NCI-H128 (cell line): ENCODE results near the gene MEIS2.

Experiments
- DNase-seq: peaks from one replicate; lab custom pipeline; 2025; ENCODE audit not compliant: unreplicated experiment; lab: John Stamatoyannopoulos, UW

Gene MEIS2

DNA sequence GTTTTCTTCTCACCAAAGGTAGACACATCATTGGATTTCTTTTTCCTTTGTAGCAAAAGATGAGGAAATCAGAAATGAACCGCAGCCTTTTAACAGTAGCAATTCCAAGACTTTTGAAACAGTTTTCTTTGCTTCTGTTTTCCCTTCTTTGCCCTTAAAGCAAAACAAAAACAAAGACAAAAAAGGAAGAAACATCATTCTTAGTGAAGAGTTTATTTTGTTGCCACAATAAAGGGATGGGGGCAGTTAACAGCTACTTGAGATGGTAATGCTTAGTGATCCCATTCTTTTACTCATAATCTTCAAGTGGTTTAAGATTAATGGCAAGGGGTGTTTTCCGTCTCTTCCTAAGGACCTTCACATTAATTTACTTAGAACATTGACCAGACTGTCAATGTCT, 218.8 kb downstream of the MEIS2 start:
- no peak for DNase-seq

DNA sequence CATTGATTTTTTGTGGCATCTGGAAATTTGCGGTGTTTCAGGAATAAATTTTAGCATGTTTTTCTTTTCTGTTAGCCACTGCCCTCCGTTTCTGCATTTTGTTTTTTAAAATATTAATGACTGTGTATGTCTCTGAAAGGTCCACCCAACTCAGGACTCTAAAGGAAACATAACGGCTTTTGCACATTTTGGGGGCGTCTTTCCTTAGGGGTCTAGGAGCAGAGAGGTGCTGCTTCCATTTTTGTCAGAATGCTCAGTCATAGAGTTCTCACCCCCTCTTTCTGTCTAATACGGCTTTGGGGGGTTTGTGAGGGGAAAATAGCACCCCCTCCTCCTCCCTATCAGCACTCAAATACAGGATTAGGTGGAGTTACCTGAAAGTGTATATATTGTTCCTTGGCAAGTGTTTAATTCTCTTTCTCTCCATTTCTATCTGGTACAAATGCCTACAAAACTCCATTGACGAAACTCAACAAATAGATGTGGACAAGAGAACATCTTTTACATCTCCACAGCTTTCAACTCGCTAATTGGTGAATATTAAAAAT, 219.4 kb downstream of the MEIS2 start:
- DNase-seq, result no peak

DNA sequence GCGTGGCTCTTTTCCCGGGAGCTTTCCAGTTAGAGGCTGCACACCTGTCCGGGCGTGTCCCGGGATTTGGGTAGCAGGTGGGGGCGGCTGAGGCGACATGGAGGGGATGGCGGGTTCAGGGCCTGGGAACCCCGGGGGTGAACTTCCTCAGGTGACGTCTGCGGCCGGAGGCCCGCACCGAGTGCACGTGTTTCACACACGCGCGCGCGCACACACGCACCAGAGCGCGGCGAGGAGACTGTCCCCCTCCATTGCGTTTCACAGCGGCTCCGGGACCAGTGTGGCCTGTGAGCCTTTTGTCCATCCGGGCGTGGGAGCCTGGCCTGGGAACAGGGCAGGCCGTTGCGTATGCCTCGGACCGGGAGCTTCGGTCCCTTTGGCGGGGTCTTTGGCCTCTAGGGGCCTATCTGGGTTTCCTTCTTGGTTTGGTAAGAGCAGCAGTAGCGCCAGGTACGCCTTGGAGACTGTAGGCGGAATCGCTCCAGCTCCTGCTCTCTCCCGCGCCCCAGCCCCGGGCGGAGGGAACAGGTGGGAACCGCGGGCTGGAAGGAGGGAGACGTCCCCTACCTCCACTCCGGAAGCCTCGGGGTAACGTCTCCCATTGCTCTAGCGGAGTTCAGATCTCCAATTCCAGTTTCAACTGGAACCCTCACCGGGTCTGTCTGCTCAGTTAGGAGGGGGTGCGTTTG, 220.0 kb downstream of the MEIS2 start:
- no peak for DNase-seq

DNA sequence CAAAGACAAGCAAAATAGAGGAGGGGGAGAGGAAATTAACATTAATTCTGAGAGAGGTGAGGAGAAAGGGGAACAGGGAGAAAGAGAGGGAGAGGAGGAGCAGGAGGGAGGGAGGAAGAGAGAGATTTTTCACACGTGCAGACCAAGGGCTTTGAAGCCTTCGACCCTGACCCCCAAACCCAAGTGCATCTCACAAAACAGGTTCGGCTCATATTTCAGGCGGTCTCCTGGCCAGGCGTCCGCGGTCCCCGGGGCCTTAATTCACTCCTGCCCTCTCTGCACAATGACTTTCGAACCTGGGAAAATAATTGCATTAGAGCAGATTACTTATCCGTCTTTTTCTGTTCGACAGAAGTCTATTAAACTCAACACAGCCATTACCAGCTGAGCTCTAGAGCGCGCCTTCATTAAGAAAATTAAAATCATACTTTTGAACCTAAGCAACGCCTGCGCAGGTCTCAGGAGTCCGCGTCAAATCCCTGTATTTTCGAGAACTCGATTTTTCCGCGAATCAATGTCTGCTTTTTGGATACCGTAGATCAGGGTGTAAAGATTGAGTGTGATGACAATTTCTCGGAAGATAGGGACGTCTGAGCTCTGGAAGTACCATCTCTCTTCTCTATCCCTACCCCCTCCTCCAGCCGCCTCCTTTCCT, 220.7 kb downstream of the MEIS2 start:
- no peak for DNase-seq

DNA sequence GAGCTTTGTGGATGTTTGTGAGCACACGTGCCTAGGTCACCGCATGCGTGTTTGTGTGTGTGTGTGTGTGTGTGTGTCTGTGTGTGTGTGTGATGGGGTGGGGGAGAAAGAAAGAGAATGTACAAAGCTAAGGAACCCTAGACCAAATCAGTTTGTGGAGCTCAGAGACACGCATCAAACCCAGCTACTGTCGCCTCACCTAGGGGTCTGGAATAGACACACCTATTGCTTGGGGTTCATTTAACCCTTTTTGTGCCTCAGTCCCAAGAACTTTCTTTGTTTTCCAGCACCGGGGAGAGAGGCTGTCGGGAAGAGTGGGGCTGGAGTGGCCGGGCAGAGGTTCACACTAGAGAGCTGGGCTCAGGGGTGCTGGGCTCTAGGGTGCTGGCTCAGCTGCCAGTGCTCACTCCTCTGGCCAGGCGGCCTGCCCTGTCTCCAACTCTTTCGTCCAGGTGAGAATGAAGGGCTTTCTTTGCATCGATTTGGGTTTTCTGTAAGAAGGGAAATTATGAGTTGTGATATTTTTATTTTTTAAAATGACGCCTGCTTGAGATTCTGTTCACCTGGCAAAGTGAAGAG, 221.6 kb downstream of the MEIS2 start:
- no peak for DNase-seq

DNA sequence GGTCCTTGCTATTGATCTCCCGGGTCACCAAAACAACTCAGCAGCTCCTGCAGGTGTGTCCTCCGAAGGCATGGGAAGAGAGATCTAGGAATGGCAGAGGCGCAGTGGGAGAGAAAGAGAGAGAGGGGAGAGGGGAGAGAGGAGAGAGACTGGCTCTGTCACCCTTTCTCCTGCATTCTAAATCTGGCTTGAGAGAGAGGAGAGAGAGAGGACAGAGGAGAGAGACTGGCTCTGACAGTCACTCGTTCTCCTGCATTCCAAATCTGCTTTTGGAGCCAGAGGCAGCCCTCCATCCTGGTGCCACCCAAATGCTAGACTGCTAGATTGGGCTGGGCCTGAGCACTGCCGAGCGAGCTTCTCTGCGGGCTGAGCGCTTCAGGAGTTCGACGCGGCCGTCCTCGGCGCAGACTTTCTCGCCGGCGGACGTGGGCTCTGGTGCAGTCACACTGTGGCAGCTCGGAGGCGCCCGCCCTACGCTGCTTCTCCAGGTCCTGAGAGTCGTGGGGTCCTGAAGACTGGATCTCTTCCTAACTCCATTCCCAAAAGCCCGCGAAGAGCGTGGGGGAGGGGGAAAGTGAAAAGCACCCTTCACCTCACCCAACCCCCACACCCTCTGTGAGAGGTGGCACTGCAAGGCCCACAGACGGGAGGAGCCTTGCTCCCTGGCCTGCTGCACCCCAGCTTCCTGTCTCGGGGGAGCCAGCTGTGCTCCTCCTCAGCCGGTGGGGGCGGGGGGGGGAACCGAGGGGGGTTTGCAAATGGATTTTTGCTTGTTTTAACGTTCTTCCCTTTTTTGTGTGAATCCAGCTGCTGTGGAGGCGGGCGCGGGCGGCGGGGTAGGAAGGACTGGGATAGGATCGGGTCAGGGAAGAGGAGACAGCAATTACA, 222.3 kb downstream of the MEIS2 start:
- no peak for DNase-seq

DNA sequence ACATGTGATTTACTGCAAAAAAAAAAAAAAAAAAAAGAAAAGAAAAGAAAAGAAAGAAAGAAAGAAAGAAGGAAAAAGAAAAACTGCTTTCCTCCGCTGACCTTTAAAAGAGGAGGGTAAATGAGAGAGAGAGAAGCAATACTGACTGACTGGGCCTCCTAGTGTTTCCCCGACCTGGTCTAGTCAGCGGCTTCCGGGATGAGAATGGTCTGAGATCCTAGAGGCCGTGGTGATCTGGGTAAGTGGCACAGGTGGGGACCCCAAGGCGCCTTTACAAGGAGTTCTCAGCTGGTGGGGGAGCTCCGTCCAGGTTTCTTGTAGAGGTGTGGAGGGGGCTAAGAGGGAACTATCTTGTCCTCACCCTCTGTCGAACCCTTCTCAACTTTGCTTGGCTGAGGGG, 223.1 kb downstream of the MEIS2 start:
- no peak for DNase-seq

DNA sequence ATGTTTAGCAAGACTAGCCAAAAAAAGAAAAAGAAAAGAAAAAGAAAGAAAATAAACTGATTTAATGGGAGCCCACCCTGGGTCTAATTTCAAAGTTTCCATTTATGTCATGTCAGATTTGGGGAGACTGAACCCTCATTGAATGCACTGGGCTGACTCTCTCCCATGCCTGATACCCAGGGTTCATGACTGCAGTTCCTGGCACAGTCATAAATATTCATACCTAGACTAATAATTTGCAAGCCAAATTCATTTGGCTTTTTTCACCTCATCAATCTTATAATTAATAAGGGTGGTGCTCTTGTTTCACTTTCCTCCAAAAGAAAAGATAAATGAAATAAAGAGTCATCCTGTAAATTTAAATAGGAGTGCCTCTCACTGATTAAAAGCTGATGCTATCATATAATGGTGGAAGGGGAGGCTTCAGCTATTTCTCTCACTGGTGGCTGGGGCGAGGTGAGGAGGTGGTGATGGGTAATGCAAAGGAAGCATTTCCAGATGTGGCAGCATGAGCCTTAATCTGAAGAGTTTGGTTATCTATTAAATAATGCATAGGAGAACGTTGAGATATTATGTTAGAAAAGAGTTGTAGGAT, 224.5 kb downstream of the MEIS2 start:
- no peak for DNase-seq

DNA sequence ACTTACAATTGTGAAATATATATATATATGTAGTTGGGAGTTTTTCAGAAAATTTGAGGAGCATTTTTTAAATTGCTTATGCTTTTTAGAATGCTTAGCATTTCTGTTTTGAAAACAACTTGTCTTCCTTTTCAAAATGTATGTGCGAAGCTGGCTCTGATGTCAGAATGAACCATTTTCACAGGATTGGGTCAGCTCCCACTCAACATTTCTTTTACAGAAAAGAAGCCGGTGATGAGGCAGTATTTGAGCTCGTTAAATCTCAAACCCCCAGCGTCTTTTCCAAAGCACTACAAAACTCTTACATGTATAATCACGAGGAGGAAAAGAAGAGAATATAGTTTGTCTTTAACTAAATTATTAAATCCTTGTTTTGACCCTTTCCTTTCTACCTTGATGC, 225.4 kb downstream of the MEIS2 start:
- no peak for DNase-seq

DNA sequence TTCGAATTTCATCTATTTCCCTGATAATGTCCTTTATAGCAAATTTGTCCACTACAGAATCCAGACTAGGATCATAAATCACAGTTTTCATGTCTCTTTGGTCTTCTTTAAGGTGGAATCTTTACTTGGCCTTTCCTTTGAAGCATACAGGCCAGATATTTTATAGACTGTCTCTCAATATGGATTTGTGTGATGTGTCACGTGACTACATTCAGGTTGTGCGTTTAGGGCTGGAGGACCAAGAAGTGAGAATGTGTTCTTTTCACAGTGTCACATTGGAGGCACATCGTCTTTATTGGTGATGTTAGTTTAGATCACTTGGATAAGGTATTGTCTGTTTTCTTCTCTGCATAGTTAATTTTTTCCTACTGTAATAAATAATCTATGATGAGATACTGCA, 232.9 kb downstream of the MEIS2 start:
- no peak for DNase-seq

DNA sequence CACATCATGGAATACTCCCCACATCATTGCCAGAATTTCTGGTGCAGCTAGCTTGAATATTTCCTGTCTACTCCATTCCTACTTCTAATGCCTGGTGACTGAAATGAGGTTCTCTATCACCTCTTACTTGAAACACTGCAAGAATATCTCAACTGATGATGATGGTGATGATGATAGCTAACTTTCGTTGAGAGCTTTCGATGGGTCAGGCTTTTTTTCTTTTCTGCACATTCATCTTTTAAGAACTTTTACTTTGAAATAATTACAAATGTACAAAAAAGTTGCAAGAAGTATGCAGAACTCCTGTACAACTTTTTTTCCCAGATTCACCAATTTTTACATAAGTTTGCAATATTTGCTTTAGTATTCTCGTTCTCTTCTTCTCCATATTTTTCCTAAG, 233.5 kb downstream of the MEIS2 start:
- no peak for DNase-seq

DNA sequence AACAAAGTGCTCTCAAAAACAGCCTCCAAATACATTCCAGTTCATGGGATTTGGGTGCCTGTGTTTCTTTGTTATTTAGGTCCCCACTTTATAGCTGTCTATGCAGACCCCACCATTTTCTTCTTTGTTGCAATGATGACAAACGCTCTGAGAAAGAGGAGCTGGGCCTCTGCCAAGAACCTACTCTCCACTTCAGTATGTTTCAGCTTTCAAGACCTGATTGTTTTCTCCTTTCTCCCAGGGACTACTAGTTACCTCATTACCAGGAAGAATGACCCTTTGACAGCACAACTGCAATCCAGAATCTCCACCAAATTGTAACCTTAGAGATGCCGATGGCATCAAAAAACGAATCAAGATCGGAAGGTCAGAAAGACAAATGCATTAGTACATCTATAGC, 236.8 kb downstream of the MEIS2 start:
- no peak for DNase-seq

DNA sequence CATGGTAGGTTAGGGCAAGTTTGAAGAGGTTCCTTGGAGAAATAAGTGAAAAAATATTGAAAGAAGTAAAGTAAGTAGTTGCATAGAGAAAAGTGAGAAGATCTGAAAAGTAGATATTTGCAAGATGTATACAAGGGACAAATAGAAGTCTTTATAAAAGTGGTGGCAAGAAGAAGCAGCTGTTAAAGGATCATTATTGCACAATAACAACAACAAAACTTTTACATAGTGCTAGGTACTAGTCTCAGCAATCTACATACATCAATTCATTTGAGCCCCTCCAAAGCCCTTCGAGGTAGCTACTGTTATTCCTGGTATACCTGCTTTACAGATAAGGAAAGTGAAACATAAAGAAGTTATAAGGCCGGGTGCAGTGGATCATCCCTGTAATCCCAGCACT, 239.6 kb downstream of the MEIS2 start:
- DNase-seq, result no peak

DNA sequence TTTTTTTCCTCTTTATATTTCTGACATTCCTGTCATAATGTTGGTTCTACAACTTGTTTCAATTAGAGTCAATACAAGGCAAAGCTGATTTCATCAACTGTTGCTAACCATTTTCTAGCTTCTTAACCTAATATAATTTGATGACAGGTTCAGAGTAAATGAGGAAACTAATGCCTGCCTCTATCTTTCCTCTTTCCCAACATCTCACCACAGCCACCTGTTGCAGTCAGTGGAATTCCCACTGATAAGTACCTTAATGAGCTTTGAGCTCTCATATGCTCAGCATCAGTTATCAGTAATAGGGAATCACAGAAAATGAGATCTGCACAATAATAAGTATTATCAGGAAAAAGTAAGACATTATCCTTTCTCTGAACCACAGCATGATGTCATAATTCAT, 241.9 kb downstream of the MEIS2 start:
- DNase-seq, result no peak

DNA sequence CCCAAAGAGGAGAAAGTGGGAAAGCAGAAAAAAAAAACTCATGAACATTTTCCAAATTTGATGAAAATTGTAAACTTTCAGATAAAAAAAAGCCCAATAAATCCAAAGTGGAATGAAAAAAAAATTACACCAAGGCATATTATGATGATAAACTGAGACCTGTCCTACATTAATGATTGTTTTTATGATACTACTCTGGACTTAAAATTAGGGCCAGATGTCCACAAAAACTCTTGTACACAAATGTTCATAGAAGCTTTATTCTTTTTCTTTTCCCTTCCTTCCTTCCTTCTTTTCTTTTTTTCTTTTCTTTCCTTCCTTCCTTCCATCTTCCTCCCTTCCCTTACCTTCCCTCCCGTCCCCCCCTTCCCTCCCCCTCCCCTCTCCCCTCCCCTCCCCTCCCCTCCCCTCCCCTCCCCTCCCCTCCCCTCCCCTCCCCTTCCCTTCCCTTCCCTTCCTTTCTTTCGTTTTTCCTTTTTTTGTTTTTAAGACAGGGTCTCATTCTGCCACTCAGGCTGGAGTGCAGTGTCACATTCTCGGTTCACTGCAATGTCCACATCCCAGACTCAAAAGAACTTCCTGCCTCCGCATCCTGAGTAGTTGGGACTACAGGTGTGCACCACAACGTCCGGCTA, 243.9 kb downstream of the MEIS2 start:
- no peak for DNase-seq

DNA sequence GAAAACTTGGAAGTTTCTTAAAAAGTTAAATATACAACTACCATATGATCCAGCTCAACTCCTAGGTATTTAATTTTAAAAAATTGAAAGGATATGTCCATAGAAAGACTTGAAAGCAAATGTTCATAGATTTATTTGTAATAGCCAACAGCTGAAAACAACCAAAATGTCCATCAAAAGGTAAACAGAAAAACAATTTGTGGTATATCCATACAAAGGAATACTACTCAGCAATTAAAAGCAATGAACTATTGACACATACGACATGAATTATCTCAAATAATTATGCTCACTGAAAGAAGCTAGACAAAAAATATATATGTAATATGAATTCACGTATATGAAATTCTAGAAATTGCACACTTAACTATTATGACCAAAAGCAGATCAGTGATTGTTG, 249.5 kb downstream of the MEIS2 start:
- DNase-seq, result no peak

DNA sequence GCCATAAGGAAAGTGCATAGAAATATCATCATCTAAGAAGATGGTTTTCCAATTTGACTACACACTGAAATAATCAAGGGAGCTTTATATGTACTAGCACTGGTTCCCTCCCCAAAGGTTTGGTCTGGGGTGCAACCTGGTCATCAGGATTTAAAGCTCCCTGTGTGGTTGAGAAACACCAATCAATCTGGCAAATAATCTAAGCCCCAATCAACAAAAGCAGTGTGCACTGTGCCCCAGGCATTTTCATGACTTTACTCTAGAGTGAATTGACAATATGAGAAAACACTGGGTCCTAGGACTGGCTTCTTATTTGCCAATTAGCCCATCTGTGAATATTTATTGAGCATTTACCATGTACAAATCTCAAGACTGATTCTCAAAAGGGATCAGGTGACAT, 255.1 kb downstream of the MEIS2 start:
- DNase-seq, result no peak

DNA sequence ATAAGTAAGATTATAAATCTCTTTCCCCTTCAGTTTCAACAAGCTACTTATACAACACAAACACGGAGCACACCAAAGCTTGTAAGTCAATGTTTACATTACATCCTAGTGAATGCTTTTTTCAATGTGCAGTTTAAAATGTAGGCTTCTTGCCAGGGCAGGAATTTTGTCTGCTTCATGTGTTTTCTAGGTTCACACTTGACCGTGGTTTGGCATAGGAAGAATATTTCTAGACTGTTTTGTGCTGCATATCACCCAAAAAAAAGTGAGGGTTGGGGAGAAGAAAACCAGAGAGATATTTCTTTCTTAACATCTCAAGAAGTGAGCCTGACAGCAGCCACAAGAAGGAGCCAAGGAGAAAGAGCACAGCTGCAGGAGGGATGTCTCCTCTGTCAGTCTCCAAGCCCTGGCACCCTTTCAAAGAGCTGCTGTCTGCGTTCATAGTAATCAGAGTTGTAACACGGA, 255.8 kb downstream of the MEIS2 start:
- DNase-seq, result peak; percentile 21

DNA sequence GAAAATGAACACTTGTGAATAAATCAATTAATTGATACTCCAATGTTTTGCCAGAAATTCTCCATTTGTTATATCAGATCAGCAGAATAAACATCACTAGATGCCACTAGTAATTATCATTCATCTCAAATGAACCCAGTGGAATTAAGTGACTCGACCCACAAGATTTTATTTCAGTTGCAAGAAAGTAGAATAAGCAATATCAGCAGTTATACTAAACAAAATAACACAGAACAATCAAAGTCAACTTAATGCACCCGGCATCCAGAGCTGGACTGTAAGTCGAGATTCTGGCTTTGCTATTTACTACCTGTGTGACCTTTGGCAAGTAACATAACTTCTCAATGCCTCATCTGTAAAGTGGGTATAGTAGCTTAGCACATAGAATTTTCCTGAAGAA, 256.5 kb downstream of the MEIS2 start:
- no peak for DNase-seq

DNA sequence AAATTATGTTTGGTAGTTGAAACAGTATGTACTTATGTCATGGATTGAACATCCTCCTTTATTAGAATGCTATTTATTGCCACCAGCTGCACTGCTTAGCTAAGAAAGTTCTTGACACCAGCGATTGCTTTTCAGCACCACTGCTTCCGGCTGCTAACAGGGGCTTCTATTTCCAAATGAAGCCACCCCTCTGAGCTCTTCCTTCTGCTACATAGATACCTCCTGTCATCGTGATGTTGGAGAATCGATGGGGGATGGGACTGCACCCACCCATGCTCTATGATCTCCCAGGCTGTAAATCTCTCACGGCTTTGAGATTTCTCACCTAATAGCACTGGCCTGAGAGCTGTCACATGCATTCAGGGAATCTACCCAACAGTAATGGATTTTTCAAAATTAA, 259.2 kb downstream of the MEIS2 start:
- no peak for DNase-seq
